Measurements from ENCODE around the gene ZNF728. TPM values are rescaled to one million over a fixed set of nuclear protein-coding genes. Genes with fewer than 3 reads are reported as not detected.
"Not testable (repeated sequence)": the region's sequence is repeated elsewhere in the genome, so short reads cannot be mapped to it uniquely, and the experiment has no call there.

The ZNF728 gene
- 0.10 and 1.6 TPM in 2 replicates for total RNA-seq (2014; rRNA removed; shearing (Covaris generic))

DNA sequence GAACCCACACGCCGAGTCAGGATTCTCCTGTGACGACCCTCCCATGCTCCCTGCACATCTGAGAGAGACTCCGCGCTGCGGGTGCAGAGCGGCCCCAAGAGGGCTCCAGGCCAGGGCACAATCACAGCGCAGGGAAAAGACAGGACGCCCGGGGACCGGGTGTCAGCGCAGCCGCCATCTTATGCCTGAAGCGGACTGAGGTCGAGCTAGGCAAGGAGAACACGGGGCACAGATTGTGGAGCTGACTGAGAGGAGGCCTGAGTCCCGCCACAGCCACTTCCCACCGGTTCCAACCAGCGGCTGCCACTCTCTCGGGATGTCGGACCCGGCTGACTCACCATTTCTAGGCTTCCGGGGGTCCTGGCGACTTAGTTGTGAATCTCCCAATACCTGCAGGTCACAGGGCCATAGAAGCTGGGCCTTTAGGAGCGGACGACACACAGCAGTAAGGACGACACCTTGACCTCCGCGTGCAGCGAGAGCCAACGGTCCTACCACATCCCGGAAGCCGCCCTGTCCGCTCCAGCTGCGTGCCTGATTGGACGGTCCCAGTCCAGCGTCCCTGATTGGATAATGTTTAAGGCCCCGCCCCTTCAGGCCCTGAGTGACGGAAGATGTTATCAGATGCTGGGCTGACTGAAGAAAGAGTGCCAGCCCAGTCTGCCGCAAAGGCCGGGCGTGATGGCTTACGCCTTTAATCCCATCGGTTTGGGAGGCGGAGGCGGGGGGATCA, at the start of gene ZNF728:
Gene ZNF728, minus strand, starts transcription at position 487 of the 733 bp plus-strand sequence. Its CDS starts 146 bp downstream, at position 341.
- peak; percentile 9 for DNase-seq (ENCODE audit: low spot score)

DNA sequence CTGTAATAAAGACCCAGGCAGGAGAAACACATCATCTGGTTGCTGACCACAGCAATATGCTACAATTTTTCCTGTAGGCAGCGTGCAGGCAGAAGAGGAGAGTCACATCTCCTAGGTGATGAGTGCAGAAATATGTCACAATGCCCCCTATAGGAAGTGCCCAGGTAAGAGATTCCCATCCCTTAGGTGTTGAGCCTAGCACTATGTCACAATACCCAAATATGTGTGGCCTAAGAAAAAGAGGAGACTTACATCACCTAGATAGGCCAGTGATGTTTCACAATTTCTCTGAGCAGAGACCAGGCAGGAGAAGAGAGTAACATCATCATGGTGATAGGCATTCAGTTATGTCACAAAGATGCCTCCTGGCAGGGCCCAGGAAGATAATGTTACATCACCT, 49.4 kb upstream of the ZNF728 start:
- DNase-seq (ENCODE audit: low spot score) = no peak

- no peak for DNase-seq (ENCODE audit: low spot score)
Measured at GRCh38 chr19:23049256-23049655, 46.3 kb upstream of the ZNF728 start.

GRCh38 chr19:23046743-23047142, 43.8 kb upstream of the ZNF728 start:
- DNase-seq (ENCODE audit: low spot score) = no peak

GRCh38 chr19:23033721-23034120, 30.7 kb upstream of the ZNF728 start:
- no peak for DNase-seq (ENCODE audit: low spot score)

DNA sequence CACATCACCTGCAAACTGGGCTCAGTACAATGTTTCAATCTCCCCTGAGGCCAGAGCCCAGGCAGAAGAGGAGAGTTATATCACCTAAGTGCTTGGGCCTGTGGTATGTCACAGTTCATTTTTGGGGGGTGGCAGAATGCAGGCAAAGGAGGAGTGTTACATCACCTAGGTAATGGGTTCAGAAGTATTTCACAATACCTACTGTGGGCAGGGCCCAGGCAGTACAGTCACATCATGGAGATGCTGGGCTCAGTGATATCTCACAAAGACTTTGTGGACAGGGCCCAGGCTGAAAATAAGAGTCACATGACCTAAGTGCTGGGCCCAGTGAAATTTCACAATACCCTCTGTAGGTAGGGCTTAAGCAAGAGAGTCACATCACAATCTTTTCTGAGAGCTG, 12.7 kb upstream of the ZNF728 start:
- DNase-seq (ENCODE audit: low spot score) = no peak

DNA sequence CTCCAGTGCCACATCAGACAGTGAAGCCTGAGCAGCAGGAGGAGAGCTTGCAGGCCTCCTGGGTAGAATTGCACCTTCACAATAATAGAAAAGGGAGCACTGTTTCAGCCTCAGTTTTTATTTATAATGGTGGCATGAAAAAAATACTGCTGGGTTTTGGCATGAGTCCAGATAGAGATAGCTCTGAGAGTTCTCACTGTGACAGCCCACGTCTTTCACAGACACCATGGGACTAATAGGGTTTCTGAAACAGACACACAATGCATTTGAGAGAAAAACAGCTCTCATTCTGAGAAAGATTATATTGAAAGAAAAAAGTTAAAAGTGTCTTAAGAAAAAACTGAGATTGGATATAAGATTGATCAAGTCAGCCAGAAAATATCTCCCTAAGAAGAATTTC, 8.0 kb downstream of the ZNF728 start:
- not testable (repeated sequence) for DNase-seq (ENCODE audit: low spot score)

DNA sequence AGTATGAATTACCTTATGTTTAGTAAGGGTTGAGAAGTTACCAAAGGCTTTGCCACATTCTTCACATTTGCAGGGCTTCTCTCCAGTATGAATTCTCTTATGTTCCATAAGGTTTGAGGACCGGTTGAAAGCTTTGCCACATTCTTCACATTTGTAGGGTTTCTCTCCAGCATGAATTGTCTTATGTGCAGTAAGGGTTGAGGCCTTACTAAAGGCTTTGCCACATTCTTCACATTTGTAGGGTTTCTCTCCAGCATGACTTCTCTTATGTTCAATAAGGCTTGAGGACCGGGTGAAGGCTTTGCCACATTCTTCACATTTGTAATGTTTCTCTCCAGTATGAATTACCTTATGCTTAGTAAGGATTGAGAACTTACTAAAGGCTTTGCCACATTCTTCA, 26.7 kb downstream of the ZNF728 start:
- DNase-seq (ENCODE audit: low spot score) = no peak

DNA sequence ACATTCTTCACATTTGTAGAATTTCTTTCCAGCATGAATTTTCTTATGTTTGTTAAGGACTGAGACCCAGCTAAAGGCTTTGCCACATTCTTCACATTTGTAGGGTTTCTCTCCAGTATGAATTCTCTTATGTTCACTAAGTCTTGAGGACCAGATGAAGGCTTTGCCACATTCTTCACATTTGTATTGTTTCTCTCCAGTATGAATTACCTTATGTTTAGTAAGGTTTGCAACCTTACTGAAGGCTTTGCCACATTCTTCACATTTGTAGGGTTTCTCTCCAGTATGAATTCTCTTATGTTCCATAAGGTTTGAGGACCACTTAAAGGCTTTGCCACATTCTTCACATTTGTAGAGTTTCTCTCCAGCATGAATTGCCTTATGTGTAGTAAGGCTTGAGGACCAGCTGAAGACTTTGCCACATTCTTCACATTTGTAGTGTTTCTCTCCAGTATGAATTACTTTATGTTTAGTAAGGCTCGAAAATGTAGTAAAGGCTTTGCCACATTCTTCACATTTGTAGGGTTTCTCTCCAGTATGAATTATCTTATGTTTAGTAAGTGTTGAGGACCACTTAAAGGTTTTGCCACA, 27.3 kb downstream of the ZNF728 start:
- not testable (repeated sequence) for DNase-seq (ENCODE audit: low spot score)

DNA sequence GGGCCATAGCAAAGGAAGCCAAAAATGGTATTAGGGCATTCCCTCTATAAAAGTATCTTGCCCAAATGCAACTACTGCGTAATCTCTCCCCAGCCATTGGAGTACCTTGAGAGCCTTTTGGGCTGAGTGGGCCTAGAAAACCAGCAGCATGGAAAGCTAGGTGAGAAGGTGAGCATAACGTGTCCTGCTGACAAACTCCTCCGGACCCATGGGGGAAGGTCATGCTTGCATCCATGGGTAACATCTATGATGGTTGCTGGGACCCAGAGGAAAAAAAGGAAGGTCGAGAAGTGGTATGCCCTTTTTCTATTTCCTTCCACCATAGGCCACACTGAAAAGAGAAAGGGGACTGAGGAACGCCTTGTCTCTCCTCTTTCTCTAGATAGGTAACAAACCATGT, 57.4 kb downstream of the ZNF728 start:
- DNase-seq (ENCODE audit: low spot score) = no peak

DNA sequence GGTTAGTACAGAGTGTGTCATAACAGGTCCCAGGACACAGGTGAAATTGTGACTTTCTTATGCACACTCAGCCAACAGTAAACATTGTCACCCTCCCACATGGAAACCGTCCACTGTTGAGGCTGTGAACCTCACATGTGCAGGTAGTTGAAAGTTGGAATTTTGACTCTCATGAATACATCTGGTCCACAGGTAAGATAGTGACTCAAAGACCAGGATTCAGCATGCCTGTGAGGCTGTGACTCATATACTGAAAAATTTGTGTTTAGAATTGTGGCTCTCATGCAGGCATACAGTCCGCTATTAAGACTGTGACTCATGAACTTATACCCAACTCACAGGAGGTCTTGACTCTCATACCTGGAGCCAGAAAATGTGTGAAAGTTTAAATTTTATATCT, 67.8 kb downstream of the ZNF728 start:
- no peak for DNase-seq (ENCODE audit: low spot score)

DNA sequence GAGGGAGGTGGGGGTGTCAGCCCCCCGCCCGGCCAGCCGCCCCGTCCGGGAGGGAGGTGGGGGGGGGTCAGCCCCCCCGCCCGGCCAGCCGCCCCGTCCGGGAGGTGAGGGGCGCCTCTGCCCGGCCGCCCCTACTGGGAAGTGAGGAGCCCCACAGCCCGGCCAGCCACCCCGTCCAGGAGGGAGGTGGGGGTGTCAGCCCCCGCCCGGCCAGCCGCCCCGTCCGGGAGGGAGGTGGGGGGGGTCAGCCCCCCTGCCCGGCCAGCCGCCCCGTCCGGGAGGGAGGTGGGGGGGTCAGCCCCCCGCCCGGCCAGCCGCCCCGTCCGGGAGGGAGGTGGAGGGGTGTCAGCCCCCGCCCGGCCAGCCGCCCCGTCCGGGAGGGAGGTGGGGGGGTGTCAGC, 75.4 kb downstream of the ZNF728 start:
- DNase-seq (ENCODE audit: low spot score) = not testable (repeated sequence)

DNA sequence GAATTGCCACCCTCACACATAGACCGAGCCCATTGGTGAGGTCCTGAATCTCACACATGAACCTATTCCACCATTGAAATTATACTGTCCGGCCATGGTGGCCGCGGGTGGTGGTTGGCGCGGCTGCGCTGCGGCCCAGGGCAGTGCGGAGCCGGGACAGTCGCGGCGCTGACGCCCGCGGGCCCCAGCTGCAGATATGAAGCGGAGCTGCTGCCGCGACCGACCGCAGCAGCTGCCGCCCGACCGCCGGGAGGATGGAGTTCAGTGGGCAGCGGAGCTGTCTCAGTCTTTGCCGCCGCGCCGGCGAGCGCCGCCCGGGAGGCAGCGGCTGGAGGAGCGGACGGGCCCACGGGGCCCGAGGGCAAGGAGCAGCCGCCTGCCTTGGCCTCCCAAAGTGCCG, 77.8 kb downstream of the ZNF728 start:
- DNase-seq (ENCODE audit: low spot score) = not testable (repeated sequence)

Other genes with a start within 250 kb of the ZNF728 start
- gene ZNF99, start 219.0 kb downstream of the ZNF728 start, total RNA-seq (2014; rRNA removed; shearing (Covaris generic)) = 0.04 TPM in 1 of 2 replicates, not detected in the other
- 0.14 TPM in 1 of 2 replicates, not detected in the other for gene ZNF723, start 170.9 kb downstream of the ZNF728 start, total RNA-seq (2014; rRNA removed; shearing (Covaris generic))
- gene ZNF730, start 113.8 kb upstream of the ZNF728 start, total RNA-seq (2014; rRNA removed; shearing (Covaris generic)) = 1.0 and 2.0 TPM in 2 replicates
- gene ZNF724, start 247.2 kb upstream of the ZNF728 start, total RNA-seq (2014; rRNA removed; shearing (Covaris generic)) = 8.8 and 10.5 TPM in 2 replicates